Osteoblast (primary cell): ENCODE results near the gene SLC22A5. TPM values are rescaled to one million over a fixed set of nuclear protein-coding genes. Genes with fewer than 3 reads are reported as not detected.

ENCODE experiments used
- DNase-seq: peaks from one replicate; pipeline ENCODE4 v3.0.0; 2011; ENCODE audit warnings: low spot score, mixed read lengths; ENCODE audit not compliant: insufficient read length; ENCODE audit errors: missing footprints
- H2AFZ ChIP-seq: 2 replicates; pipeline ENCODE4 v1.6.0; 2011; ENCODE audit warnings: mild to moderate bottlenecking, low read length
- H3K27ac ChIP-seq: 2 replicates; pipeline ENCODE4 v1.5.1; 2011; ENCODE audit warnings: mild to moderate bottlenecking, low read depth, low read length, moderate library complexity
- H3K27me3 ChIP-seq: 2 replicates; pipeline ENCODE4 v1.6.0; 2012; ENCODE audit warnings: mild to moderate bottlenecking, control low read depth, inconsistent platforms, low read length, moderate library complexity; ENCODE audit not compliant: insufficient read depth
- H3K36me3 ChIP-seq: 2 replicates; pipeline ENCODE4 v1.5.1; 2011; ENCODE audit warnings: mild to moderate bottlenecking, low read length, control low read depth, moderate library complexity; ENCODE audit not compliant: insufficient read depth
- H3K4me1 ChIP-seq: 2 replicates; pipeline ENCODE4 v1.5.1; 2011; ENCODE audit warnings: mild to moderate bottlenecking, low read length, control low read depth, moderate library complexity; ENCODE audit not compliant: insufficient read depth
- H3K4me2 ChIP-seq: 2 replicates; pipeline ENCODE4 v1.6.0; 2011; ENCODE audit warnings: mild to moderate bottlenecking, low read length; ENCODE audit not compliant: insufficient read depth
- H3K4me3 ChIP-seq: fragments of 200-600 bp; sonication (generic); 3 replicates; pipeline ENCODE4 v1.5.1; 2012; ENCODE audit warnings: mild to moderate bottlenecking, low read length, inconsistent platforms; ENCODE audit not compliant: insufficient read depth
- H3K79me2 ChIP-seq: 2 replicates; pipeline ENCODE4 v1.6.0; 2012; ENCODE audit warnings: mild to moderate bottlenecking, low read length, control low read depth, inconsistent platforms; ENCODE audit not compliant: insufficient read depth
- H3K9me3 ChIP-seq: 2 replicates; pipeline ENCODE4 v1.5.1; 2011; ENCODE audit warnings: low read depth, low read length, control low read depth
- H4K20me1 ChIP-seq: 2 replicates; pipeline ENCODE4 v1.6.0; 2012; ENCODE audit warnings: mild to moderate bottlenecking, low read length, control low read depth; ENCODE audit not compliant: insufficient read depth
- total RNA-seq: library from RNA; depleted of rRNA; stranded (reverse); fragments of >200 nt; gene quantifications from 2 replicates; pipeline ENCODE4 v1.2.3, GENCODE V29; 2012
- TF ChIP-seq, protein P1 (sequence below): IDR thresholded peaks from 2 replicates; pipeline ENCODE4 v1.5.1; 2011; ENCODE audit warnings: mild to moderate bottlenecking, low read depth, low read length, moderate library complexity; ENCODE audit errors: extremely low read depth

The SLC22A5 gene
- total RNA-seq, 1 donor = 5.4 TPM

GRCh38 chr5:132426525-132427138 is 57.1 kb downstream of the SLC22A5 start:
- Histone ChIP-seq H3K27me3 (no peaks in the 10 kb centered on the region), H3K27ac (peak overlapping the region; percentile 99), H2AFZ (no peak overlapping the region), H4K20me1 (no peaks in the 10 kb centered on the region), H3K79me2 (peaks cover 53% of the 10 kb centered on the region), H3K4me3 (peak overlapping the region; percentile 41), H3K9me3 (no peaks in the 10 kb centered on the region), H3K4me1 (peaks cover 73% of the 10 kb centered on the region), H3K4me2 (peak overlapping the region; percentile 73), H3K36me3 (peaks cover 2% of the 10 kb centered on the region)
- DNase-seq = peak; percentile 94
- TF ChIP-seq, protein P1, sequence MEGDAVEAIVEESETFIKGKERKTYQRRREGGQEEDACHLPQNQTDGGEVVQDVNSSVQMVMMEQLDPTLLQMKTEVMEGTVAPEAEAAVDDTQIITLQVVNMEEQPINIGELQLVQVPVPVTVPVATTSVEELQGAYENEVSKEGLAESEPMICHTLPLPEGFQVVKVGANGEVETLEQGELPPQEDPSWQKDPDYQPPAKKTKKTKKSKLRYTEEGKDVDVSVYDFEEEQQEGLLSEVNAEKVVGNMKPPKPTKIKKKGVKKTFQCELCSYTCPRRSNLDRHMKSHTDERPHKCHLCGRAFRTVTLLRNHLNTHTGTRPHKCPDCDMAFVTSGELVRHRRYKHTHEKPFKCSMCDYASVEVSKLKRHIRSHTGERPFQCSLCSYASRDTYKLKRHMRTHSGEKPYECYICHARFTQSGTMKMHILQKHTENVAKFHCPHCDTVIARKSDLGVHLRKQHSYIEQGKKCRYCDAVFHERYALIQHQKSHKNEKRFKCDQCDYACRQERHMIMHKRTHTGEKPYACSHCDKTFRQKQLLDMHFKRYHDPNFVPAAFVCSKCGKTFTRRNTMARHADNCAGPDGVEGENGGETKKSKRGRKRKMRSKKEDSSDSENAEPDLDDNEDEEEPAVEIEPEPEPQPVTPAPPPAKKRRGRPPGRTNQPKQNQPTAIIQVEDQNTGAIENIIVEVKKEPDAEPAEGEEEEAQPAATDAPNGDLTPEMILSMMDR = peak; percentile 57

- H3K27ac ChIP-seq = peak overlapping the region; percentile 99
- peaks cover 2% of the 10 kb centered on the region for H3K36me3 ChIP-seq
- H2AFZ ChIP-seq = no peak overlapping the region
- H3K4me3 ChIP-seq = no peak overlapping the region
- TF ChIP-seq, protein P1 = no peak
- H3K79me2 ChIP-seq = peaks cover 51% of the 10 kb centered on the region
- H3K4me2 ChIP-seq = peak overlapping the region; percentile 73
- DNase-seq = peak; percentile 50
- peaks cover 71% of the 10 kb centered on the region for H3K4me1 ChIP-seq
- H3K27me3 ChIP-seq = no peaks in the 10 kb centered on the region
- H3K9me3 ChIP-seq = no peaks in the 10 kb centered on the region
- H4K20me1 ChIP-seq = no peaks in the 10 kb centered on the region
Observed at GRCh38 chr5:132427281-132428146, 58.0 kb downstream of the SLC22A5 start.

- H4K20me1 ChIP-seq = no peaks in the 10 kb centered on the region
- peaks cover 48% of the 10 kb centered on the region for H3K79me2 ChIP-seq
- H3K4me2 ChIP-seq = no peak overlapping the region
- TF ChIP-seq, protein P1 = no peak
- H2AFZ ChIP-seq = no peak overlapping the region
- H3K27ac ChIP-seq = peak overlapping the region; percentile 99
- peaks cover 65% of the 10 kb centered on the region for H3K4me1 ChIP-seq
- H3K27me3 ChIP-seq = no peaks in the 10 kb centered on the region
- no peaks in the 10 kb centered on the region for H3K9me3 ChIP-seq
- H3K36me3 ChIP-seq = peaks cover 2% of the 10 kb centered on the region
- DNase-seq = no peak
- H3K4me3 ChIP-seq = no peak overlapping the region
Observed at GRCh38 chr5:132428147-132428482, 58.6 kb downstream of the SLC22A5 start.
